Liver (tissue), 3 donors: ENCODE data around the gene PANK1.

Experiments
- GABPA ChIP-seq, 2 donors: IDR thresholded peaks in 1 of 2; conservative IDR thresholded peaks in 1 of 2; 2 replicates each; pipeline ENCODE4 v1.6.1; 2016; ENCODE audit warnings: antibody characterized with exemption in 2 of 2, mild to moderate bottlenecking in 1 of 2, moderate library complexity in 1 of 2
- JUND ChIP-seq, 2 donors: IDR thresholded peaks; 2 replicates each; pipeline ENCODE4 v1.6.1; 2016; ENCODE audit warnings: antibody characterized with exemption in 2 of 2
- RAD21 ChIP-seq, 2 donors: IDR thresholded peaks; 2 replicates each; pipeline ENCODE4 v1.6.1; 2016; ENCODE audit warnings: antibody characterized with exemption in 2 of 2, mild to moderate bottlenecking in 2 of 2
- TAF1 ChIP-seq: conservative IDR thresholded peaks from 2 replicates; pipeline ENCODE4 v1.6.1; 2016; ENCODE audit warnings: antibody characterized with exemption, mild to moderate bottlenecking
- TF ChIP-seq, protein P1 (sequence below): IDR thresholded peaks from 2 replicates; pipeline ENCODE4 v1.6.1; 2016; ENCODE audit warnings: antibody characterized with exemption
- TF ChIP-seq, protein P2 (sequence below): fragments of 150-350 bp; IDR thresholded peaks from 2 replicates; pipeline ENCODE4 v1.5.1; 2017; ENCODE audit warnings: improper control_type of control experiment, low read depth, low read length; ENCODE audit not compliant: missing input control
- TF ChIP-seq, protein P3 (sequence below): IDR thresholded peaks from 2 replicates; pipeline ENCODE4 v1.6.1; 2016; ENCODE audit warnings: antibody characterized with exemption
- donor health status: healthy.
- donor health status: healthy.

DNA sequence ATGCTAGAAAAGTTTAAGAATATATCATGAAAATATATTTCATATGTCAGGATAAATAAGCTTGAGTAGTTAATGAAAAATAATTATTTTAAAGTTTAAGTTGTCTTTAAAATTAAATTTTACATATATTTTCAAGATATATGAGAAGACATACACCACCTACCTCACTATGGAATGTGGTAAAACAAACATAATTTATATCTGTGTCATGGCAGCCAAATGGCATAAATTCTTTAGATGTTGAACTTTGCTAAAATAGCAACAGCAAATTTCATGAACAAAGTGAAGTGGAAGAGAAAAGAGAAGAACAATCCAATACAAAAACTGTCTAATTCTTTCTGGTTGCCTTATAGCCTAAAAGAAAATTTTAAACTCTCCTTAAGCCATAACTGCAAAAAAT lies 70.0 kb downstream of the PANK1 start:
- TF ChIP-seq JUND (IDR thresholded peaks at IDR 0.05) = no peak
- TF ChIP-seq TAF1 = no peak
- TF ChIP-seq, protein P1, sequence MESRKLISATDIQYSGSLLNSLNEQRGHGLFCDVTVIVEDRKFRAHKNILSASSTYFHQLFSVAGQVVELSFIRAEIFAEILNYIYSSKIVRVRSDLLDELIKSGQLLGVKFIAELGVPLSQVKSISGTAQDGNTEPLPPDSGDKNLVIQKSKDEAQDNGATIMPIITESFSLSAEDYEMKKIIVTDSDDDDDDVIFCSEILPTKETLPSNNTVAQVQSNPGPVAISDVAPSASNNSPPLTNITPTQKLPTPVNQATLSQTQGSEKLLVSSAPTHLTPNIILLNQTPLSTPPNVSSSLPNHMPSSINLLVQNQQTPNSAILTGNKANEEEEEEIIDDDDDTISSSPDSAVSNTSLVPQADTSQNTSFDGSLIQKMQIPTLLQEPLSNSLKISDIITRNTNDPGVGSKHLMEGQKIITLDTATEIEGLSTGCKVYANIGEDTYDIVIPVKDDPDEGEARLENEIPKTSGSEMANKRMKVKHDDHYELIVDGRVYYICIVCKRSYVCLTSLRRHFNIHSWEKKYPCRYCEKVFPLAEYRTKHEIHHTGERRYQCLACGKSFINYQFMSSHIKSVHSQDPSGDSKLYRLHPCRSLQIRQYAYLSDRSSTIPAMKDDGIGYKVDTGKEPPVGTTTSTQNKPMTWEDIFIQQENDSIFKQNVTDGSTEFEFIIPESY = no peak
- TF ChIP-seq, protein P2, sequence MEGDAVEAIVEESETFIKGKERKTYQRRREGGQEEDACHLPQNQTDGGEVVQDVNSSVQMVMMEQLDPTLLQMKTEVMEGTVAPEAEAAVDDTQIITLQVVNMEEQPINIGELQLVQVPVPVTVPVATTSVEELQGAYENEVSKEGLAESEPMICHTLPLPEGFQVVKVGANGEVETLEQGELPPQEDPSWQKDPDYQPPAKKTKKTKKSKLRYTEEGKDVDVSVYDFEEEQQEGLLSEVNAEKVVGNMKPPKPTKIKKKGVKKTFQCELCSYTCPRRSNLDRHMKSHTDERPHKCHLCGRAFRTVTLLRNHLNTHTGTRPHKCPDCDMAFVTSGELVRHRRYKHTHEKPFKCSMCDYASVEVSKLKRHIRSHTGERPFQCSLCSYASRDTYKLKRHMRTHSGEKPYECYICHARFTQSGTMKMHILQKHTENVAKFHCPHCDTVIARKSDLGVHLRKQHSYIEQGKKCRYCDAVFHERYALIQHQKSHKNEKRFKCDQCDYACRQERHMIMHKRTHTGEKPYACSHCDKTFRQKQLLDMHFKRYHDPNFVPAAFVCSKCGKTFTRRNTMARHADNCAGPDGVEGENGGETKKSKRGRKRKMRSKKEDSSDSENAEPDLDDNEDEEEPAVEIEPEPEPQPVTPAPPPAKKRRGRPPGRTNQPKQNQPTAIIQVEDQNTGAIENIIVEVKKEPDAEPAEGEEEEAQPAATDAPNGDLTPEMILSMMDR = no peak
- TF ChIP-seq, protein P3, sequence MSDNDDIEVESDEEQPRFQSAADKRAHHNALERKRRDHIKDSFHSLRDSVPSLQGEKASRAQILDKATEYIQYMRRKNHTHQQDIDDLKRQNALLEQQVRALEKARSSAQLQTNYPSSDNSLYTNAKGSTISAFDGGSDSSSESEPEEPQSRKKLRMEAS = no peak
- no peak for TF ChIP-seq GABPA (IDR thresholded peaks at IDR 0.05 in 1 of 2, conservative IDR thresholded peaks at IDR 0.05 in 1 of 2)
- TF ChIP-seq RAD21 (IDR thresholded peaks at IDR 0.05) = no peak
